HUES6 (cell line): ENCODE results near the gene NRIP1.

Source experiments
- H3K27ac ChIP-seq: 2 replicates; pipeline ENCODE4 v1.7.0; 2013; ENCODE audit warnings: low read depth, mild to moderate bottlenecking, low read length, inconsistent platforms
- H3K27me3 ChIP-seq: 2 replicates; pipeline ENCODE4 v1.6.1; 2013; ENCODE audit warnings: low read length; ENCODE audit not compliant: control insufficient read depth, insufficient read depth
- H3K36me3 ChIP-seq: 2 replicates; pipeline ENCODE4 v1.6.1; 2013; ENCODE audit warnings: low read length; ENCODE audit not compliant: control insufficient read depth, insufficient read depth
- H3K4me1 ChIP-seq: 2 replicates; pipeline ENCODE4 v1.6.1; 2013; ENCODE audit warnings: low read length; ENCODE audit not compliant: control insufficient read depth, insufficient read depth
- H3K4me3 ChIP-seq: 2 replicates; pipeline ENCODE4 v1.5.1; 2013; ENCODE audit warnings: low read depth, low read length
- H3K9ac ChIP-seq: one replicate; pipeline ENCODE4 v1.6.1; 2013; ENCODE audit warnings: mild to moderate bottlenecking, low read length
- H3K9me3 ChIP-seq: 2 replicates; pipeline ENCODE4 v1.6.1; 2013; ENCODE audit warnings: low read depth, low read length; ENCODE audit not compliant: control insufficient read depth, insufficient read depth

NRIP1 gene

DNA sequence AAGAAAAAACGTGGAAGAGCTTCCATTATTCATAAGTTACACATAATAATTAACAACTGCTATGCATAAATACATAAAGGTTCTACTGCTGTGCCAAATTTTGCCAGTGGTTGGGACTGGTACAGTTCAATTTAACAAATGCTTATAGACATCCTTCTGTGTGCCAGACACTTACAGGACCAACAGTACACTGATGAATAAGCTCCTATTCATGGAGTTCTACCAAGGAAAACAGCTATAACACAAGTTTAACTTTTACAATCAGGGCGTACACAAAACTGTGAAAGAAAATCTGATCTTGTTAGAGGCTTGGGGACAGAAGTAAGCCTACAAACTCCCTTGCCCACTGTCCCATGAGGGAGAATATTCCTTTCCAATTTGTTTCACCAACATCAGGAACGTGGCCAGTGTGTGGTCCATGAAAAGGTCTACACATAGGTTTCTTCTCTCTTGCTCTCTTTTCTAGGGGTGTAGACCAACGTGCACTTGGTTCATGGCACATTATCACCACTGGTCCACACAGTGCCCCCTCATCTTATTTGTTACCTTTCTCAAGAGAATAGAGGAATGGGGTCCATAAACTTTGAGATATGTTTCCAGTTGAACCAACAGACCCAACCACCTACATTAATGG, 10.1 kb downstream of the NRIP1 start:
- Histone ChIP-seq H3K9me3 (no peaks in the 10 kb centered on the region), H3K4me3 (no peak overlapping the region), H3K27me3 (no peaks in the 10 kb centered on the region), H3K9ac (no peak overlapping the region), H3K4me1 (peaks cover 60% of the 10 kb centered on the region), H3K27ac (no peak overlapping the region), H3K36me3 (no peaks in the 10 kb centered on the region)

DNA sequence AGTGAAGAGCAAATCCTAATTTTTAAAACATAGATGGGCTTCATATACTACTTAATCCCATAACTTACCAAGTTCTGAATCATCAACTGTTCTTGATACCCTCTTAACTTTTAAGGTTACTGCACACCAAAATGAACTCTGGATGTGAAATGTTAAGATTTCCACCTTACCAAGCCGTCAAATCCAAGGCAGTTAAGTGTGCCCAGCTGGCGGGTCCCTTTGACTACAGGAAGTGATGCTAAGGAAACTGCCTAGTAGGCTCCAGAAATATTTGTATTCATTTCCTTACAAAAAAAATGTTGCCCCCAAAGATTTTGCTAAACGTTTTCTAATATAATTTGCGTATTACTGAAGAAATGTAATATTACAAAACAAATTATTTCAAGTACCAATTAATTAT, 10.7 kb downstream of the NRIP1 start:
- Histone ChIP-seq H3K4me3 (no peak overlapping the region), H3K9ac (no peak overlapping the region), H3K4me1 (peaks cover 56% of the 10 kb centered on the region), H3K36me3 (no peaks in the 10 kb centered on the region), H3K9me3 (no peaks in the 10 kb centered on the region), H3K27ac (no peak overlapping the region), H3K27me3 (no peaks in the 10 kb centered on the region)

DNA sequence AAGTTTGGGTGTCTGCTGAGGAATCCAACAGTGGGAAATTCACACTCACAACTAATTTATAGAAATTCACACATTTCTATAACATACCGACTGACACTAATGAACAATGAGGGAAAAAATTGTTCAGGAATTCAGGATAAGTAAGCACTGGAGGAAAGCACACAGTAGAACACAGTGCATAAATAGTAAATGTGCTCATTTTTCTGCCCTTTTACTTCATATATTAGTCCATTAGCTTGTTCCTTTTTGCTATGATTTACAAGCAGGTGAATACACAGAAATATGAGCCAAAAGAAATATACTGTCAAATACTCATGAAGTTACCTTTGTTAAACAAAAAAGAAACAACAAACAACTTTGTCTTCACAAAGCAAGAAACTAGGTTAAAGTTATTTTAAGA, 11.3 kb downstream of the NRIP1 start:
- Histone ChIP-seq H3K27ac (no peak overlapping the region), H3K4me1 (peaks cover 50% of the 10 kb centered on the region), H3K9ac (no peak overlapping the region), H3K36me3 (no peaks in the 10 kb centered on the region), H3K9me3 (no peaks in the 10 kb centered on the region), H3K27me3 (no peaks in the 10 kb centered on the region), H3K4me3 (no peak overlapping the region)

DNA sequence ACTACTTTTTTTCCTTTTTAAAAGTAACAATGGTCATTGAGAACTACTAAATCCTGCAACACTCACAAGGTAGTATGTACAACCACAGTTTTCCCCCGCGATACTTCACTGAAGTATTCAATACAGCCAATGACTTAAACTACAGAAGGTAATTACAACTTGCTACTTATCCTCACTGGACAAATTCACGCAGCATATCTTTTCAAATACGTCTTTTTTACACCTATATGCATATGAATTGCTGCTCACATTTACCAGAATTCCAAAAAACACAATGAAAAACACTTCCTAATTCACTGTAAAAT, 12.4 kb downstream of the NRIP1 start:
- Histone ChIP-seq H3K4me1 (peaks cover 45% of the 10 kb centered on the region), H3K27me3 (no peaks in the 10 kb centered on the region), H3K9ac (no peak overlapping the region), H3K9me3 (peaks cover 6% of the 10 kb centered on the region; the same call in 1 of the 2 replicates), H3K27ac (no peak overlapping the region), H3K4me3 (no peak overlapping the region), H3K36me3 (no peaks in the 10 kb centered on the region)

DNA sequence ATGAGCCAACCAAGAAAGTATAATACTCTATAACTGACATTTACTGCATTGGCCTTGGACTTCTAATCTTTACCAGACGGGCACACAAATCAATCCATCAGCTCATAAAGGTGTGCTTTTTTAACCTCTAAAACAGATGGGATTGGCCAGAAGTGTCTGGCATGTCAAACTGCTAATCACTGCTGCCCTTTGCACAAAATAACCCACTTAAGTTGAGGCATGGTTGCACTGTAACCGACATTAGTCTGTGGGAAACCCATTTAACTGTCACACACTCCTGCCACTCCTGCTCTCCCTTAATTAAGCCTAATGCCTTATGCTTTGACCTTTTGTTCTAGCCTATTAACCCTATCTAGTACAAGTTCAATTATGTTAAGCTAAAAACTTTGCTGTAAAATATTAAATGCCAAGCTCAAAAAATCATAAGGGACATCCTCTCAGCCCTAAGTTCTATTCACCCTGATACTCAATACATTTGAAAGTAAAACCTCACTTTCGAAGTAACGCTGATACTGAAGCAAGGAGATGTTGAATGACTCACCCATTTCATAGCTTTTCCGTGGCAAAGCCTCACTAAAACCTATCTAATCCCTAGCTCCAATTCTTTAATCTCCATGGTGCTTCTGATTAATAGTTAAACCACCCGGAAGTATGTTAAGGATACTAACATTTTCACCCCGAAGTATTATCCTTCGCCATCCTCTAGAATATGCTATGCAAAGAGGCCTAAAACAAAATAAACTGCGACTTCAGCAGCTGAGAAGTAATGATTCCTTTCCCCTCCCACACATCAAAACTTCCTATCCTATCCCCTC, 12.9 kb downstream of the NRIP1 start:
- Histone ChIP-seq H3K9me3 (peaks cover 6% of the 10 kb centered on the region; the same call in 1 of the 2 replicates), H3K27ac (no peak overlapping the region), H3K9ac (no peak overlapping the region), H3K36me3 (no peaks in the 10 kb centered on the region), H3K27me3 (no peaks in the 10 kb centered on the region), H3K4me3 (no peak overlapping the region), H3K4me1 (peaks cover 40% of the 10 kb centered on the region)

DNA sequence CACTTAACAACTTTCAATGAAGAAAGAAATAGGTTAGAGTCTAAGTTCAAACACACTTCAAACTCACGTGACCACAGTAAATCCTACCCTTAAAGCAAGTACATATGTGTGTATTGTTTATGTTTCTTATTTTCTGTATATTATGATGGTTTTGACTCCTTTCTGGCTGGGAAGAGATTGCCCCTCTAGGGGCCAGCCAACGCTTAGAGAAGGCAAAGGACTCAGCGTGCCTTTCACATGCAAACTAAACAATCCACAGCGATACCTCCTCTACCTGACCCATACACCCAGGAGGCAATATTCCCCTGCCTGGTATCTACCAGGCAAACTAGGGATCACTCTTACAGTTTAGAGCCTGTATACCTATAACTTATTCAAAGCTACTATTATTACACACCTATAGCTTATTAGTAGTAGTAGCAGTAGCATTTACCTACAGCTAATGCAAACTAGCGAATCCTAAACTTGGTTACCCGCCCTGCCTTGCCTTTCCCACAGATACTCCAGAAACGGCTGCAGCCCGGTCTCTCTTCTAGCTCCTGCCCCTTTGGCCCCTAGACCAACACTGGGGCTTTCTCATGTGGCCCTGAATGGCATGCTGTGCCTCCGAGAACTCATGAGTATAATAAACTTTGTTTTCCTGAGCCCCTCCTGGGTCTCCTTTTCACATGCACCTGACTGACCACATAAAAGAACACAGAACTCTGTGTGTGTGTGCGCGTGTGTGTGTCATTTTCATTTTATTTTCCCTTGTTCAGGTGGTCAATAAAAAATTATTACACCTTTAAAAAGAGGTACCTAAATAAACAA, 14.0 kb downstream of the NRIP1 start:
- Histone ChIP-seq H3K36me3 (0 out of 2 replicates have a peak, but pooled peaks cover 3% of the 10 kb centered on the region), H3K9me3 (peaks cover 13% of the 10 kb centered on the region; the same call in 1 of the 2 replicates), H3K9ac (no peak overlapping the region), H3K27me3 (no peaks in the 10 kb centered on the region), H3K4me1 (peaks cover 36% of the 10 kb centered on the region), H3K4me3 (peak overlapping the region; percentile 21), H3K27ac (no peak overlapping the region)

DNA sequence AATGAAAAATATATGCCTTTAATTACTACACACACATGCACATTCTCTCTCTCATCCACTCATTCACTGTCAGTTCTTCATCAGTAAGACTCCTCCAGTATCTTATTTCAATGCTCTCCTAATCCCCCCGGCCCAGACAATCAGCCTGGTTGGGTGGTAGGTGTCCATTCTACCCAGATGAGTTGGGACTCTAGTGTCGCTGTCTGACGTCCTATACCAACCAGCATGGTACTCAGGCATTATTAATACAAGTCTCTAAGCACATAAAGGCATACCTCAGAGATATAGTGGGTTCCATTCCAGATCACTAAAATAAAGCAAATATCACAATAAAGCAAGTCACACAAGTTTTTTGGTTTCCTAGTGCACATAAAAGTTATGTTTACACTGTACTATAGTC, 19.8 kb downstream of the NRIP1 start:
- Histone ChIP-seq H3K9ac (no peak overlapping the region), H3K36me3 (peaks cover 10% of the 10 kb centered on the region; the same call in 1 of the 2 replicates), H3K4me1 (peaks cover under 1% of the 10 kb centered on the region; the same call in 1 of the 2 replicates), H3K27me3 (no peaks in the 10 kb centered on the region), H3K9me3 (peaks cover 13% of the 10 kb centered on the region; the same call in 1 of the 2 replicates), H3K4me3 (no peak overlapping the region), H3K27ac (no peak overlapping the region)

DNA sequence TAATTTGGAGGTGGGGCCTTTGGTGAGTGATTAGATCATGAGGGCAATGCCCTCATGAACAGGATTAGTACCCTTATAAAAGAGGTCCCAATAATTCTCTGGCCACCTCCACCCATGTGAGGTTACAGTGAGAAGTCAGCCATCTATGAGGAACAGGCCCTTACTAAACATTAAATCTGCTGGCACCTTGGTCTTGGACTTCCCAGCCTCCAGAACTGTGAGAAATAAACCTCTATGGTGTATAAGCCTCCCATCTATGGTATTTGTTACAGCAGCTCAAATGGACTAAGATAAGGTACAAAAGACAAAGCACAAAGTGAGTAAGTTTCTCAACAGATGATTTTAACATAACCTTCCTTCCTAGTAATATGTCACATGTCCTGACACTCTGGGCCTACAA, 22.3 kb downstream of the NRIP1 start:
- H3K27me3 ChIP-seq = no peaks in the 10 kb centered on the region
- no peak overlapping the region for H3K4me3 ChIP-seq
- no peak overlapping the region for H3K9ac ChIP-seq
- H3K27ac ChIP-seq = no peak overlapping the region
- H3K36me3 ChIP-seq = peaks cover 13% of the 10 kb centered on the region; the same call in 1 of the 2 replicates
- no peaks in the 10 kb centered on the region for H3K4me1 ChIP-seq
- peaks cover 7% of the 10 kb centered on the region; the same call in 1 of the 2 replicates for H3K9me3 ChIP-seq

DNA sequence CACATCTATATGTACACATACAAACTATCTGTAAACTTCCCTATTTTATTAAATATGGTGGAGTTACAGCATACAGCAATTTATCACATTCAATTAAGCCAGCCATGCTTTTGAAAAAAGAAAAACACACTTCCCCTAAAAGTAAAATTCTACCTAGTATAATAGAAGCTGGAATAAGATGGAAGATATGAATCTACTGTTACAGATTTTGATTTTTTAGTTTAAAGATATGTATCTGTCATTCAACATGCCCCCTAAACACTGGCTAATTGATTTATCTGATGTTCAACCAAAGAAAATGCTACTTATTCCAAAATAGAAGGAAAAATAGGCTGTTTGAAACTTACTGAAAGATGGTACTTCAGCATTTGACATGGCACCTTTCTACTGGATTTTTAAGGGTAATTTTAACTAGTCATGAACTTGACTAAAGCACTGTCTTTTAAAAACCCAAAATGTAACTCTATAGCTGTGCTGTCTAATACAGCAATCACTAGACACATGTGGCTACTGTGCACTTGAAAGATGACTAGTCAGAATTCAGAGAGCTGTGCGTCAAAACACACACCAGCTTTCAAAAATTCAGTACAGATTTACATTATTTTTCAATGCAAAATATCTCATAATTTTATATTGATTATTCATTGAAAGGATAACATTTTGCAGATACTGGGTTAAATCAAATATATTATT, 25.0 kb downstream of the NRIP1 start:
- H3K36me3 ChIP-seq = peaks cover 11% of the 10 kb centered on the region; the same call in 1 of the 2 replicates
- H3K9me3 ChIP-seq = no peaks in the 10 kb centered on the region; the same call in 1 of the 2 replicates
- no peak overlapping the region for H3K9ac ChIP-seq
- no peak overlapping the region for H3K4me3 ChIP-seq
- no peak overlapping the region for H3K27ac ChIP-seq
- H3K27me3 ChIP-seq = no peaks in the 10 kb centered on the region
- no peaks in the 10 kb centered on the region for H3K4me1 ChIP-seq

DNA sequence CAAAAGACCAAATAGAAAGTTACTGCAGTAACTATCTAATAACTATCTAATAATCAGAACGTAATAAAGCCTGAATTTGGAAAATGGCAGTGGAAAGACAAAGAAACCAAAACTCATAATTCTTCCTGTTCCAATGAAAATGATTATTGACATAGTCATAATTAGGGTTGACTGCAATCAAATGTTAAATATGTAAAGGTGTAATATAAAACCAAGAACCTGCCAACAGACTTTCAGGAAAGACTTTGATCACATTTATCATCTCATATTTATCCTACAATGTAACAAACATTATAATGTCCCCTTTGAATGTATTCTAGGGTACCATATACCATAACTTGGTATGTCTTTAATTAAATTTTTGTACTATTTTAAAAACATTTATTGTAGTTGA, 26.9 kb downstream of the NRIP1 start:
- Histone ChIP-seq H3K36me3 (peaks cover 10% of the 10 kb centered on the region; the same call in 1 of the 2 replicates), H3K4me3 (no peak overlapping the region), H3K9me3 (no peaks in the 10 kb centered on the region; the same call in 1 of the 2 replicates), H3K4me1 (peaks cover 4% of the 10 kb centered on the region), H3K27me3 (no peaks in the 10 kb centered on the region), H3K9ac (no peak overlapping the region), H3K27ac (no peak overlapping the region)
